Transverse colon (tissue), 3 donors: ENCODE results near the gene KBTBD7.

ENCODE experiments used
- EP300 ChIP-seq: sonication (generic); formaldehyde crosslinking; IDR thresholded peaks from one replicate; pipeline ENCODE4 v1.6.1; 2017; ENCODE audit warnings: antibody characterized with exemption, low read depth
- TF ChIP-seq, protein P1 (sequence below), 5 experiments: fragments of 200-600 bp in 3 of 5; fragments of 450-650 bp in 2 of 5; sonication (generic) in 3 of 5; IDR thresholded peaks; 1 replicate in 2 of 5; 2 replicates in 3 of 5; pipeline ENCODE4 v1.5.1; 2016 to 2017; ENCODE audit warnings: antibody characterized with exemption in 5 of 5, inconsistent platforms in 3 of 5, mild to moderate bottlenecking in 2 of 5, moderate library complexity in 1 of 5

DNA sequence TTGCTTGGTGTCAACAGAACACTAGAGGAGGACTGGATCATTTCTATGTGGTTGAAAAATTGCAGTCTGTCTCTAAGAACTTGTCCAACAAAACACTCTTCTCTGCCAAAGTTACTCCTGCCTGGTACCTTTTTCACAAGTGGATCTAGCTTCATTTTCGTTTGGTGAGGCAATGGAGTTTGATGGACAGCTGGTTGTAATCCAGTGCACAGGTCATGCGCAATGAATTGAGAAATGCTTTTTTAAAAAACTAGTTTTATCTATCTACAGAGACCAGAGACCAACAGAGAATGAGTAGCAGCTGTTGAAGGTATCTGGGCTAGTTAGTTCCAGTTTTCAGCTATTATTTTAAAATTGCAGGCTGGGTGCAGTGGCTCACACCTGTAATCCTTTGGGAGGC lies 49.8 kb downstream of the KBTBD7 start:
- TF ChIP-seq, protein P1, sequence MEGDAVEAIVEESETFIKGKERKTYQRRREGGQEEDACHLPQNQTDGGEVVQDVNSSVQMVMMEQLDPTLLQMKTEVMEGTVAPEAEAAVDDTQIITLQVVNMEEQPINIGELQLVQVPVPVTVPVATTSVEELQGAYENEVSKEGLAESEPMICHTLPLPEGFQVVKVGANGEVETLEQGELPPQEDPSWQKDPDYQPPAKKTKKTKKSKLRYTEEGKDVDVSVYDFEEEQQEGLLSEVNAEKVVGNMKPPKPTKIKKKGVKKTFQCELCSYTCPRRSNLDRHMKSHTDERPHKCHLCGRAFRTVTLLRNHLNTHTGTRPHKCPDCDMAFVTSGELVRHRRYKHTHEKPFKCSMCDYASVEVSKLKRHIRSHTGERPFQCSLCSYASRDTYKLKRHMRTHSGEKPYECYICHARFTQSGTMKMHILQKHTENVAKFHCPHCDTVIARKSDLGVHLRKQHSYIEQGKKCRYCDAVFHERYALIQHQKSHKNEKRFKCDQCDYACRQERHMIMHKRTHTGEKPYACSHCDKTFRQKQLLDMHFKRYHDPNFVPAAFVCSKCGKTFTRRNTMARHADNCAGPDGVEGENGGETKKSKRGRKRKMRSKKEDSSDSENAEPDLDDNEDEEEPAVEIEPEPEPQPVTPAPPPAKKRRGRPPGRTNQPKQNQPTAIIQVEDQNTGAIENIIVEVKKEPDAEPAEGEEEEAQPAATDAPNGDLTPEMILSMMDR (IDR thresholded peaks at IDR 0.05): no peak
- TF ChIP-seq EP300: no peak
